Gastroesophageal sphincter (tissue), 3 donors: ENCODE data around the gene REEP6.

Source experiments
- CTCF ChIP-seq, 4 experiments: fragments of 200-600 bp in 2 of 4; fragments of 450-650 bp in 2 of 4; sonication (generic) in 1 of 4; IDR thresholded peaks; one replicate each; pipeline ENCODE4 v1.5.1; 2017 to 2019; ENCODE audit warnings: antibody characterized with exemption in 4 of 4, mild to moderate bottlenecking in 2 of 4, moderate library complexity in 2 of 4
- EP300 ChIP-seq: sonication (generic); formaldehyde crosslinking; IDR thresholded peaks from one replicate; pipeline ENCODE4 v1.6.1; 2017; ENCODE audit warnings: antibody characterized with exemption, mild to moderate bottlenecking

- TF ChIP-seq CTCF (IDR thresholded peaks at IDR 0.05) = no peak
- TF ChIP-seq EP300 = no peak
Observed at GRCh38 chr19:1527650-1528309, 36.8 kb downstream of the REEP6 start.
